RCC 7860 (cell line): ENCODE measurements around the gene RNLS.

Experiments used
- DNase-seq: peaks from one replicate; pipeline ENCODE4 v3.0.0-alpha.2; 2015; ENCODE audit warnings: low spot score
- FAIRE-seq: peaks from 2 replicates; lab custom pipeline; 2012; peaks lifted over from hg19 to GRCh38; lab: Jason Lieb, UNC

The RNLS gene

GRCh38 chr10:88399240-88399639 is 183.9 kb downstream of the RNLS start:
- no peak for FAIRE-seq

GRCh38 chr10:88395677-88396076 is 187.4 kb downstream of the RNLS start:
- FAIRE-seq (no peak), DNase-seq (no peak)

More at GRCh38 chr10:88399240-88399639, 183.9 kb downstream of the RNLS start:
- DNase-seq, result no peak

- DNase-seq (no peak), FAIRE-seq (no peak)
Measured at GRCh38 chr10:88392222-88392621, 190.9 kb downstream of the RNLS start.

GRCh38 chr10:88390041-88390440 is 193.1 kb downstream of the RNLS start:
- DNase-seq, result no peak
- no peak for FAIRE-seq

- peak; percentile 10 for DNase-seq
- FAIRE-seq, result peak; percentile 87
Measured at GRCh38 chr10:88389456-88389855, 193.7 kb downstream of the RNLS start.

- FAIRE-seq (no peak), DNase-seq (no peak)
Measured at GRCh38 chr10:88388324-88388723, 194.8 kb downstream of the RNLS start.

GRCh38 chr10:88386821-88387773 is 196.0 kb downstream of the RNLS start:
- no peak for FAIRE-seq

GRCh38 chr10:88386204-88386788 is 196.8 kb downstream of the RNLS start:
- no peak for FAIRE-seq
- peak; percentile 59 for DNase-seq

More at GRCh38 chr10:88386821-88387773, 196.0 kb downstream of the RNLS start:
- DNase-seq, result peak; percentile 45

GRCh38 chr10:88385601-88386203 is 197.4 kb downstream of the RNLS start:
- FAIRE-seq (peak; percentile 96), DNase-seq (peak; percentile 75)

GRCh38 chr10:88383276-88383675 is 199.8 kb downstream of the RNLS start:
- DNase-seq, result no peak
- FAIRE-seq, result no peak

GRCh38 chr10:88382699-88383098 is 200.4 kb downstream of the RNLS start:
- no peak for FAIRE-seq
- no peak for DNase-seq

- FAIRE-seq (peak; percentile 82), DNase-seq (peak; percentile 55)
Measured at GRCh38 chr10:88379575-88379974, 203.5 kb downstream of the RNLS start.

GRCh38 chr10:88377510-88377909 is 205.6 kb downstream of the RNLS start:
- FAIRE-seq (peak; percentile 49), DNase-seq (no peak)

- FAIRE-seq (no peak), DNase-seq (no peak)
Measured at GRCh38 chr10:88374392-88375175, 208.5 kb downstream of the RNLS start.

- FAIRE-seq, result peak; percentile 17
- DNase-seq, result no peak
Measured at GRCh38 chr10:88372881-88373592, 210.1 kb downstream of the RNLS start.

- FAIRE-seq (no peak), DNase-seq (no peak)
Measured at GRCh38 chr10:88372051-88372715, 210.9 kb downstream of the RNLS start.

- no peak for DNase-seq
- FAIRE-seq, result no peak
Measured at GRCh38 chr10:88370713-88371112, 212.4 kb downstream of the RNLS start.

- no peak for FAIRE-seq
Measured at GRCh38 chr10:88366772-88367171, 216.3 kb downstream of the RNLS start.

GRCh38 chr10:88361995-88362807 is 220.9 kb downstream of the RNLS start:
- FAIRE-seq, result no peak
- no peak for DNase-seq

More at GRCh38 chr10:88366772-88367171, 216.3 kb downstream of the RNLS start:
- no peak for DNase-seq
